Panc1 (cell line): ENCODE data around the gene SH3TC2.

Source experiments
- POLR2AphosphoS5 ChIP-seq: IDR thresholded peaks from 2 replicates; pipeline ENCODE4 v1.6.1; 2012; ENCODE audit warnings: mild to moderate bottlenecking, low read depth, low read length, moderate library complexity
- SIN3A ChIP-seq: IDR thresholded peaks from 2 replicates; pipeline ENCODE4 v1.6.1; 2012; ENCODE audit warnings: low read depth, mild to moderate bottlenecking, low read length, moderate library complexity, borderline replicate concordance; ENCODE audit not compliant: insufficient read depth
- TCF7L2 ChIP-seq: IDR thresholded peaks from 2 replicates; pipeline ENCODE4 v1.6.1; 2011; ENCODE audit warnings: mild to moderate bottlenecking, low read depth, low read length, inconsistent platforms
- TF ChIP-seq, protein P1 (sequence below): fragments of 450-650 bp; IDR thresholded peaks from 2 replicates; pipeline ENCODE4 v1.5.1; 2017; ENCODE audit warnings: mild to moderate bottlenecking
- TF ChIP-seq, protein P2 (sequence below), 2 experiments: IDR thresholded peaks; 2 replicates each; pipeline ENCODE4 v1.6.1; 2011 to 2012; ENCODE audit warnings: low read depth in 2 of 2, control low read depth in 1 of 2, low read length in 1 of 2, mild to moderate bottlenecking in 1 of 2, moderate library complexity in 1 of 2; ENCODE audit not compliant: insufficient read depth in 1 of 2

DNA sequence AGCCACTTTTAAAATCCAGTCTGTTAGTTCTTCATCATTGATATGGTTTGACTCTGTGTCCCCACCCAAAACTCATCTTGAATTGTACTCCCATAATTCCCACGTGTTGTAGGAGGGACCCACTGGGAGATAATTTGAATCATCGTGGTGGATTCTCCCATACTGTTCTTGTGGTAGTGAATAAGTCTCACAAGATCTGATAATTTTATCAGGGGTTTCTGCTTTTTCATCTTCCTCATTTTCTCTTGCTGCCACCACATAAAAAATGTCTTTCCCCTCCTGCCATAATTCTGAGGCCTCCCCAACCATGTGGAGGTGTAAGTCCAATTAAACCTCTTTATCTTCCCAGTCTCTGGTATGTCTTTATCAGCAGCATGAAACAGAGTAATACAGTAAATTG lies 26.9 kb upstream of the SH3TC2 start:
- TF ChIP-seq, protein P1, sequence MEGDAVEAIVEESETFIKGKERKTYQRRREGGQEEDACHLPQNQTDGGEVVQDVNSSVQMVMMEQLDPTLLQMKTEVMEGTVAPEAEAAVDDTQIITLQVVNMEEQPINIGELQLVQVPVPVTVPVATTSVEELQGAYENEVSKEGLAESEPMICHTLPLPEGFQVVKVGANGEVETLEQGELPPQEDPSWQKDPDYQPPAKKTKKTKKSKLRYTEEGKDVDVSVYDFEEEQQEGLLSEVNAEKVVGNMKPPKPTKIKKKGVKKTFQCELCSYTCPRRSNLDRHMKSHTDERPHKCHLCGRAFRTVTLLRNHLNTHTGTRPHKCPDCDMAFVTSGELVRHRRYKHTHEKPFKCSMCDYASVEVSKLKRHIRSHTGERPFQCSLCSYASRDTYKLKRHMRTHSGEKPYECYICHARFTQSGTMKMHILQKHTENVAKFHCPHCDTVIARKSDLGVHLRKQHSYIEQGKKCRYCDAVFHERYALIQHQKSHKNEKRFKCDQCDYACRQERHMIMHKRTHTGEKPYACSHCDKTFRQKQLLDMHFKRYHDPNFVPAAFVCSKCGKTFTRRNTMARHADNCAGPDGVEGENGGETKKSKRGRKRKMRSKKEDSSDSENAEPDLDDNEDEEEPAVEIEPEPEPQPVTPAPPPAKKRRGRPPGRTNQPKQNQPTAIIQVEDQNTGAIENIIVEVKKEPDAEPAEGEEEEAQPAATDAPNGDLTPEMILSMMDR = no peak
- TF ChIP-seq, protein P2, sequence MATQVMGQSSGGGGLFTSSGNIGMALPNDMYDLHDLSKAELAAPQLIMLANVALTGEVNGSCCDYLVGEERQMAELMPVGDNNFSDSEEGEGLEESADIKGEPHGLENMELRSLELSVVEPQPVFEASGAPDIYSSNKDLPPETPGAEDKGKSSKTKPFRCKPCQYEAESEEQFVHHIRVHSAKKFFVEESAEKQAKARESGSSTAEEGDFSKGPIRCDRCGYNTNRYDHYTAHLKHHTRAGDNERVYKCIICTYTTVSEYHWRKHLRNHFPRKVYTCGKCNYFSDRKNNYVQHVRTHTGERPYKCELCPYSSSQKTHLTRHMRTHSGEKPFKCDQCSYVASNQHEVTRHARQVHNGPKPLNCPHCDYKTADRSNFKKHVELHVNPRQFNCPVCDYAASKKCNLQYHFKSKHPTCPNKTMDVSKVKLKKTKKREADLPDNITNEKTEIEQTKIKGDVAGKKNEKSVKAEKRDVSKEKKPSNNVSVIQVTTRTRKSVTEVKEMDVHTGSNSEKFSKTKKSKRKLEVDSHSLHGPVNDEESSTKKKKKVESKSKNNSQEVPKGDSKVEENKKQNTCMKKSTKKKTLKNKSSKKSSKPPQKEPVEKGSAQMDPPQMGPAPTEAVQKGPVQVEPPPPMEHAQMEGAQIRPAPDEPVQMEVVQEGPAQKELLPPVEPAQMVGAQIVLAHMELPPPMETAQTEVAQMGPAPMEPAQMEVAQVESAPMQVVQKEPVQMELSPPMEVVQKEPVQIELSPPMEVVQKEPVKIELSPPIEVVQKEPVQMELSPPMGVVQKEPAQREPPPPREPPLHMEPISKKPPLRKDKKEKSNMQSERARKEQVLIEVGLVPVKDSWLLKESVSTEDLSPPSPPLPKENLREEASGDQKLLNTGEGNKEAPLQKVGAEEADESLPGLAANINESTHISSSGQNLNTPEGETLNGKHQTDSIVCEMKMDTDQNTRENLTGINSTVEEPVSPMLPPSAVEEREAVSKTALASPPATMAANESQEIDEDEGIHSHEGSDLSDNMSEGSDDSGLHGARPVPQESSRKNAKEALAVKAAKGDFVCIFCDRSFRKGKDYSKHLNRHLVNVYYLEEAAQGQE (IDR thresholded peaks at IDR 0.05; ENCODE audit: insufficient read depth in 1 of 2, low read depth in 2 of 2, low read length in 1 of 2) = no peak
- TF ChIP-seq SIN3A = no peak
- no peak for TF ChIP-seq POLR2AphosphoS5
- no peak for TF ChIP-seq TCF7L2
